ENCODE results near the gene VPS39.

DNA sequence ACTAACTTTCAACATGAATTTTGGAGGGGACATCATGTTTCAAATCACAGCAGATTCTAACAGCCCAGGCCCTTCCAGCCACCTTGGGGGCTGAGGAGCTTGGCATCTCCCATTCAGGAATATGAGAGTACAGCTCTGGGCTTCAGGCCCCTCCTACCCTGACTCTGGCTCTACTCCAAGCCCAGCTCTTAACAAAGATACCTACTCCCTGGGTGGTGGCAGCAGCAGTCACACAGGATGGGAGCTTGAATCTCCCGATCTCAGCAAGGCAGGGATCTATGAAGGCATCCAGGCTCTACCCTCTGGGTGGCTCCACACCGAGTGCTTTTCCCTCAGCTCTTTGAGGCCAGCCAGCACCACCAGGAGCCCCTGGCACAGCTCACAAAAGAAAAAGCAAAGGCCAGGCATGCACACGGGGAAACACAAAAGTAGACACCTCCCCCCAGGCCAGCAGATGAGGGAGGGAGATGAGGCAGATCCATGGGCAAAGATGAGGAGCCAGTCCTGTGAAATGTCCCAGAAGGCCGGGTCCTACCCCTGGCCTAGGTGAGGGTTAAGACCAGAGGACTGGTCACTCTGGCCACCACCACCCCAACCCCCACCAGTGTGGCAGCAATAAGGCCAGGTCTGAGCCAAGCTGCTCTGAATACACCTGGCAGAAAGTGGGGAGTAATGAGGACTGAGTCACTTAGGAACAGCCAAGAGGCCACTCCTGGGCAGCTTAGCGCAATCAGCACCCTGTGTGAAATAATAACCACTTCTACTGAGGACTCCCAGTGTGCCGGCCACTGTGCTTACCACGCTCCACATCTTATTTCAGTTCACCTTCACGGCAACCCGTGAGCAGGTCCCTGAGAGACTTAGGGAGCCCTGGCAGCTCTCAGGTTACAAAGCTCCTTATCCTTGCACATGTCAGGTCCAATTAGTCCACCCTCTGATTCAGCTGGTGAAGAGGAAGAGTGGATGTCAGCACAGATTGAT is 76.0 kb downstream of the VPS39 start:
- TF ChIP-seq CTCF (IDR thresholded peaks at IDR 0.05; ENCODE audit: borderline replicate concordance, extremely low read depth, low read length, poor library complexity, severe bottlenecking) (no peak), EZH2 (IDR thresholded peaks at IDR 0.05; ENCODE audit: borderline replicate concordance, low read depth, low read length, severe bottlenecking) (no peak)

All from DND-41 (cell line).